MCF 10A (cell line): Measurements from ENCODE around the gene RNF227. TPM values are rescaled to one million over a fixed set of nuclear protein-coding genes. Genes with fewer than 3 reads are reported as not detected.
A peak's percentile ranks its signal among the peaks of the same experiment; 100 is the strongest.

ENCODE experiments used
- BruUV-seq: library from RNA; stranded (reverse); fragments of 400-500 nt; replicated peaks from 2 replicates; lab custom pipeline; 2021; lab: Mats Ljungman, UMichigan
- CTCF ChIA-PET: fragments of 300-600 bp; sonication (Branson Sonifier 250); formaldehyde crosslinking; extraction: SDS; loops from one replicate; lab custom pipeline; 2021; ENCODE audit warnings: antibody characterized with exemption, inconsistent platforms; lab: Yijun Ruan, JAX
- POLR2A ChIA-PET: fragments of 300-600, 350-650 bp; sonication (Branson Sonifier 250); formaldehyde crosslinking; extraction: SDS; loops from one replicate; lab custom pipeline; 2020; ENCODE audit warnings: antibody characterized with exemption, inconsistent platforms; lab: Yijun Ruan, JAX
- DNase-seq: peaks from one replicate; pipeline ENCODE4 v3.0.0-alpha.2; 2018; ENCODE audit not compliant: unreplicated experiment
- H3K27ac Mint-ChIP-seq: one replicate; pipeline ENCODE4 v1.8.0; 2022; ENCODE audit warnings: mild to moderate bottlenecking, low read depth, mixed read lengths; ENCODE audit not compliant: unreplicated experiment
- H3K27me3 Mint-ChIP-seq: one replicate; pipeline ENCODE4 v1.8.0; 2022; ENCODE audit warnings: mixed read lengths; ENCODE audit not compliant: insufficient read depth, unreplicated experiment
- H3K36me3 Mint-ChIP-seq: one replicate; pipeline ENCODE4 v1.8.0; 2022; ENCODE audit warnings: mild to moderate bottlenecking, moderate library complexity, mixed read lengths; ENCODE audit not compliant: insufficient read depth, unreplicated experiment
- H3K4me1 Mint-ChIP-seq: one replicate; pipeline ENCODE4 v1.8.0; 2022; ENCODE audit warnings: mixed read lengths; ENCODE audit not compliant: insufficient read depth, unreplicated experiment
- H3K4me3 Mint-ChIP-seq: one replicate; pipeline ENCODE4 v1.8.0; 2022; ENCODE audit warnings: mild to moderate bottlenecking, moderate library complexity, mixed read lengths; ENCODE audit not compliant: unreplicated experiment
- H3K9me3 Mint-ChIP-seq: one replicate; pipeline ENCODE4 v1.8.0; 2022; ENCODE audit warnings: mixed read lengths; ENCODE audit not compliant: unreplicated experiment
- CTCF ChIP-seq: fragments of 200-600 bp; IDR thresholded peaks from one replicate; pipeline ENCODE4 v1.8.0; 2022; ENCODE audit warnings: antibody characterized with exemption, mild to moderate bottlenecking; ENCODE audit not compliant: unreplicated experiment
- intact Hi-C: fragments of 100-400 bp; cut with micrococcal nuclease; formaldehyde crosslinking; loops from 2 replicates; pipeline ENCODE4 v1.14.1; 2022
- total RNA-seq: library from RNA; stranded (reverse); gene quantifications from 2 replicates; pipeline ENCODE4 v1.2.3, GENCODE V29; 2022

RNF227 gene
- total RNA-seq, 1 experiment from 2014 or later, result 7.4 TPM

- Mint-ChIP-seq H3K4me3 (no peak overlapping the region), H3K36me3 (peaks cover 38% of the 10 kb centered on the region), H3K4me1 (no peaks in the 10 kb centered on the region), H3K27ac (no peak overlapping the region), H3K27me3 (no peaks in the 10 kb centered on the region), H3K9me3 (no peaks in the 10 kb centered on the region)
- CTCF ChIA-PET, result interaction anchor here (0.6 kb wide), 1 partner anchor 184 kb away, joined by 4 read pairs; no protein-coding TSS in a partner anchor
- DNase-seq, result no peak
- TF ChIP-seq CTCF, result no peak
- POLR2A ChIA-PET, result no interaction called here
- intact Hi-C loops, result no loop called here
- no TSS peak for BruUV-seq
Measured at GRCh38 chr17:7950578-7950977, 34.5 kb upstream of the RNF227 start.

DNA sequence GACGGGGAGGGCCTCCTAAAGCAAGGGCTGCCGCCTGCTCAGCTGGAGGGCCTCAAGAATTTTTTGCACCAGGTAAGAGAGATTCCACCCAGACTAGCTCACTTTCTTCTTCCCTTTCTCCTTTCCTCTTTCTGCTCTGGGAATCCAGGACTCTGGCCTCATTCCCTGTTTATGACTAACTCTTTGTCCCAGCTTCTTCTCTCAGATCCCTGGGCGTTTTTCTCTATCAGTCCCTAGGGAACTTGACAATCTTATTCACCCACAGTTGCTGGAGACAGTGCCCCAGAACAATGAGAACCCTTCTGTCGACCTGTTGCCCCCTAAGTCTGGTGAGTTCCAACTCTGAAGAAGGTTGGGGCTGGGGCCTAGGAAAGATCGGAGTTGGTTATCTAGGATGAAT lies 31.6 kb upstream of the RNF227 start:
- no peak for TF ChIP-seq CTCF
- no peaks in the 10 kb centered on the region for H3K27me3 Mint-ChIP-seq
- intact Hi-C loops, result no loop called here
- no peak overlapping the region for H3K4me3 Mint-ChIP-seq
- ChIA-PET CTCF (interaction anchor here (0.6 to 2.0 kb wide), 3 partner anchors 41 to 94 kb away, joined by 4 to 5 read pairs (median 4); no protein-coding TSS in a partner anchor), POLR2A (no interaction called here)
- H3K9me3 Mint-ChIP-seq, result no peaks in the 10 kb centered on the region
- no TSS peak for BruUV-seq
- H3K4me1 Mint-ChIP-seq, result no peaks in the 10 kb centered on the region
- DNase-seq, result no peak
- H3K36me3 Mint-ChIP-seq, result peaks cover 63% of the 10 kb centered on the region
- H3K27ac Mint-ChIP-seq, result peak overlapping the region; percentile 70

DNA sequence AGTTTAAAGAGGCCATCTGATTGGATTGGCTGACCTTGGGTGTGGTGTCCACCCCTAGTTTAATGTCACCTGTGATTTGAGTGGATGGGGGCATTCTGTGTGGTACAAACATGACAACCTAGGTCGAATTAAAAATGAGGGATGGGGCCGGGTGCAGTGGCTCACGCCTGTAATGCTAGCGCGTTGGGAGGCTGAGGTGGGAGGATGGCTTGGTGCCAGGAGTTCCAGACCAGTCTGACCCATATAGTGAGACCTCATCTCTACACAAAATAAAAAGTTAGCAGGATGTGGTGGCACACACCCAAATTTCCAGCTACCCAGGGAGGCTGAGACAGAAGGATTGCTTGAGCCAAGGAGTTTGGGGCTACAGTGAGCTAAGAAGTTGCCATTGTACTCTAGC lies 30.4 kb upstream of the RNF227 start:
- no peak for DNase-seq
- no peak for TF ChIP-seq CTCF
- Mint-ChIP-seq H3K4me1 (no peaks in the 10 kb centered on the region), H3K27ac (no peak overlapping the region), H3K9me3 (no peaks in the 10 kb centered on the region), H3K4me3 (no peak overlapping the region), H3K27me3 (no peaks in the 10 kb centered on the region), H3K36me3 (peaks cover 75% of the 10 kb centered on the region)
- ChIA-PET POLR2A (no interaction called here), CTCF (interaction anchor here (0.7 to 2.0 kb wide), 4 partner anchors 24 to 111 kb away, joined by 3 to 8 read pairs (median 5); no protein-coding TSS in a partner anchor)
- no TSS peak for BruUV-seq
- intact Hi-C loops, result no loop called here

GRCh38 chr17:7945651-7946050 lies 29.6 kb upstream of the RNF227 start:
- H3K36me3 Mint-ChIP-seq, result peaks cover 83% of the 10 kb centered on the region
- H3K9me3 Mint-ChIP-seq, result no peaks in the 10 kb centered on the region
- no peak for TF ChIP-seq CTCF
- no TSS peak for BruUV-seq
- POLR2A ChIA-PET, result interaction anchor here (1.6 to 2.8 kb wide), 2 partner anchors 9 to 13 kb away, joined by 3 to 18 read pairs; partner anchors contain the start of genes CNTROB and TRAPPC1
- H3K4me1 Mint-ChIP-seq, result no peaks in the 10 kb centered on the region
- peak overlapping the region; percentile 54 for H3K27ac Mint-ChIP-seq
- no peaks in the 10 kb centered on the region for H3K27me3 Mint-ChIP-seq
- H3K4me3 Mint-ChIP-seq, result no peak overlapping the region
- CTCF ChIA-PET, result no interaction called here
- intact Hi-C loops, result no loop called here
- no peak for DNase-seq
